Adrenal gland (tissue), 12 donors: ENCODE data around the gene BMPR2. TPM values are rescaled to one million over a fixed set of nuclear protein-coding genes. Genes with fewer than 3 reads are reported as not detected.

Experiments
- DNase-seq, 7 donors: peaks; one replicate each; pipeline ENCODE4 v3.0.0-alpha.2; 2019 to 2020
- H3K27ac ChIP-seq, 5 donors: fragments of 200-600 bp; sonication (generic) in 4 of 5; 1 replicate in 3 of 5; 2 replicates in 2 of 5; pipeline versions ENCODE4 v1.5.1 to v1.8.0; 2016 to 2020; ENCODE audit warnings: mild to moderate bottlenecking in 1 of 5
- H3K27me3 ChIP-seq: fragments of 200-600 bp; 2 replicates; pipeline ENCODE4 v1.8.0; 2021
- H3K36me3 ChIP-seq, 2 donors: fragments of 200-600 bp; replicated peaks in 1 of 2; 1 replicate in 1 of 2; 2 replicates in 1 of 2; pipeline versions ENCODE4 v1.5.1 to v1.8.0; 2018 to 2022
- H3K4me1 ChIP-seq, 2 donors: fragments of 200-600 bp; replicated peaks in 1 of 2; 1 replicate in 1 of 2; 2 replicates in 1 of 2; pipeline versions ENCODE4 v1.5.1 to v1.8.0; 2018 to 2021
- H3K4me3 ChIP-seq, 4 donors: fragments of 200-600 bp; sonication (generic) in 3 of 4; one replicate each; pipeline ENCODE4 v1.5.1; 2016 to 2018
- H3K9me3 ChIP-seq, 3 donors: fragments of 200-600 bp; sonication (generic) in 1 of 3; replicated peaks in 1 of 3; 1 replicate in 2 of 3; 2 replicates in 1 of 3; pipeline versions ENCODE4 v1.5.1 to v1.8.0; 2016 to 2021
- CTCF ChIP-seq, 6 experiments: fragments of 450-650 bp in 4 of 6; fragments of 200-600 bp in 2 of 6; sonication (generic) in 1 of 6; IDR thresholded peaks; 1 replicate in 5 of 6; 2 replicates in 1 of 6; pipeline versions ENCODE4 v1.5.1 to v1.8.0; 2016 to 2021; ENCODE audit warnings: antibody characterized with exemption in 6 of 6, mild to moderate bottlenecking in 2 of 6, moderate library complexity in 1 of 6
- POLR2A ChIP-seq, 2 donors: fragments of 450-650 bp; IDR thresholded peaks; one replicate each; pipeline ENCODE4 v1.6.1; 2017; ENCODE audit warnings: antibody characterized with exemption in 2 of 2, mild to moderate bottlenecking in 2 of 2, moderate library complexity in 1 of 2
- WGBS, 4 donors: extraction: QIAGEN DNeasy Blood & Tissue Kit in 2 of 4; methylation state at CpG; one replicate each; pipeline versions ENCODE4 v1.1.5 to v1.1.7; 2013 to 2017; 5-methylcytosine and 5-hydroxymethylcytosine counted together
- intact Hi-C, 2 donors: fragments of 100-400 bp; cut with DNase I; formaldehyde crosslinking; loops; one replicate each; pipeline versions ENCODE4 v1.14.1 to v1.15.0; 2022 to 2023
- polyA plus RNA-seq, 3 donors: library from polyadenylated mRNA; stranded (reverse); fragments of 200-250 nt in 2 of 3; fragments of 350-450 nt in 1 of 3; fragmentation: Illumina TruSeq in 1 of 3; extraction: RNeasy Lipid Tissue Mini Kit (QIAGEN cat#74804) in 1 of 3; gene quantifications; one replicate each; pipeline ENCODE4 v1.2.3, GENCODE V29; 2013 to 2014
- total RNA-seq, 9 donors: library from RNA; depleted of rRNA in 4 of 9; stranded (reverse); fragments of >200 nt in 4 of 9; fragments of 120-200 nt in 1 of 9; fragmentation: NEBNext Ultra II Directional in 1 of 9; extraction: Animal tissue kit (Norgen Biotek cat#: 25700) in 1 of 9; gene quantifications; one replicate each; pipeline versions ENCODE4 v1.1.0 to v1.2.4, GENCODE V29; 2013 to 2023
- donor health status: healthy with polysubstance abuse.
- donor health status: Bipolar disorder and iron deficiency.
- donor health status: DM: yes; HTN: yes; CAD: no.
- donor health status: DM: no; HTN: no; CAD: no.
- donor health status: DM: no; HTN: no; CAD: no.
- donor health status: DM: yes; HTN: yes; CAD: no.

Gene BMPR2
- total and polyA plus RNA-seq, 12 donors, result 7.7 to 123 (median 85.7) TPM

- intact Hi-C loops, result no loop called here
These were observed 39.0 kb upstream of the BMPR2 start for GRCh38 chr2:202337151-202337550.

GRCh38 chr2:202337706-202338346 lies 38.3 kb upstream of the BMPR2 start:
- no peak for DNase-seq
- Histone ChIP-seq H3K4me1 (no peaks in the 10 kb centered on the region), H3K4me3 (no peak overlapping the region), H3K36me3 (no peaks in the 10 kb centered on the region), H3K9me3 (no peaks in the 10 kb centered on the region), H3K27me3 (no peaks in the 10 kb centered on the region), H3K27ac (no peak overlapping the region)
- intact Hi-C loops, result no loop called here
- WGBS, 4 donors, result 74 to 84% (median 78%) methylated on average over 7 of the region's 7 CpGs
- TF ChIP-seq POLR2A (IDR thresholded peaks at IDR 0.05), result no peak
- TF ChIP-seq CTCF (IDR thresholded peaks at IDR 0.05), result no peak

More at GRCh38 chr2:202337151-202337550, 39.0 kb upstream of the BMPR2 start:
- no peak for TF ChIP-seq POLR2A (IDR thresholded peaks at IDR 0.05)
- TF ChIP-seq CTCF (IDR thresholded peaks at IDR 0.05), result no peak
- DNase-seq, result no peak
- H3K4me1 ChIP-seq, result no peaks in the 10 kb centered on the region
- H3K36me3 ChIP-seq, result no peaks in the 10 kb centered on the region
- WGBS, 4 donors, result 42 to 57% (median 46%) methylated on average over 2 of the region's 2 CpGs
- no peaks in the 10 kb centered on the region for H3K27me3 ChIP-seq
- H3K9me3 ChIP-seq, result no peaks in the 10 kb centered on the region
- no peak overlapping the region for H3K4me3 ChIP-seq
- no peak overlapping the region for H3K27ac ChIP-seq

GRCh38 chr2:202339071-202339870 lies 36.9 kb upstream of the BMPR2 start:
- Histone ChIP-seq H3K9me3 (no peaks in the 10 kb centered on the region), H3K4me3 (no peak overlapping the region), H3K36me3 (no peaks in the 10 kb centered on the region), H3K27ac (no peak overlapping the region), H3K4me1 (no peaks in the 10 kb centered on the region), H3K27me3 (no peaks in the 10 kb centered on the region)
- DNase-seq, result no peak
- 46 to 55% (median 52%) methylated on average over 3 of the region's 3 CpGs for WGBS, 4 donors
- intact Hi-C loops, result no loop called here
- no peak for TF ChIP-seq CTCF (IDR thresholded peaks at IDR 0.05)
- TF ChIP-seq POLR2A (IDR thresholded peaks at IDR 0.05), result no peak

GRCh38 chr2:202344178-202344577 lies 31.9 kb upstream of the BMPR2 start:
- Histone ChIP-seq H3K9me3 (no peaks in the 10 kb centered on the region), H3K36me3 (no peaks in the 10 kb centered on the region), H3K27ac (no peak overlapping the region), H3K27me3 (no peaks in the 10 kb centered on the region), H3K4me3 (no peak overlapping the region), H3K4me1 (no peaks in the 10 kb centered on the region)
- WGBS, 4 donors, result 65 to 83% (median 71%) methylated on average over 1 of the region's 1 CpG
- no peak for DNase-seq
- TF ChIP-seq POLR2A (IDR thresholded peaks at IDR 0.05) (no peak), CTCF (IDR thresholded peaks at IDR 0.05) (no peak)
- intact Hi-C loops, result no loop called here
